DOHH2 (cell line): Measurements from ENCODE around the gene RAB5B.

Experiments
- EZH2phosphoT487 ChIP-seq: fragments of 200-600 bp; sonication (generic); IDR thresholded peaks from 2 replicates; pipeline ENCODE4 v1.6.1; 2017; ENCODE audit warnings: borderline replicate concordance, mild to moderate bottlenecking, antibody characterized with exemption, low read length, moderate library complexity, mixed read lengths
- TF ChIP-seq, protein P1 (sequence below): fragments of 200-600 bp; sonication (generic); IDR thresholded peaks from one replicate; pipeline ENCODE4 v1.5.1; 2014; ENCODE audit warnings: antibody characterized with exemption, mild to moderate bottlenecking, low read depth, low read length; ENCODE audit not compliant: poor library complexity, severe bottlenecking

GRCh38 chr12:55938826-55939501 is 34.9 kb upstream of the RAB5B start:
- TF ChIP-seq, protein P1, sequence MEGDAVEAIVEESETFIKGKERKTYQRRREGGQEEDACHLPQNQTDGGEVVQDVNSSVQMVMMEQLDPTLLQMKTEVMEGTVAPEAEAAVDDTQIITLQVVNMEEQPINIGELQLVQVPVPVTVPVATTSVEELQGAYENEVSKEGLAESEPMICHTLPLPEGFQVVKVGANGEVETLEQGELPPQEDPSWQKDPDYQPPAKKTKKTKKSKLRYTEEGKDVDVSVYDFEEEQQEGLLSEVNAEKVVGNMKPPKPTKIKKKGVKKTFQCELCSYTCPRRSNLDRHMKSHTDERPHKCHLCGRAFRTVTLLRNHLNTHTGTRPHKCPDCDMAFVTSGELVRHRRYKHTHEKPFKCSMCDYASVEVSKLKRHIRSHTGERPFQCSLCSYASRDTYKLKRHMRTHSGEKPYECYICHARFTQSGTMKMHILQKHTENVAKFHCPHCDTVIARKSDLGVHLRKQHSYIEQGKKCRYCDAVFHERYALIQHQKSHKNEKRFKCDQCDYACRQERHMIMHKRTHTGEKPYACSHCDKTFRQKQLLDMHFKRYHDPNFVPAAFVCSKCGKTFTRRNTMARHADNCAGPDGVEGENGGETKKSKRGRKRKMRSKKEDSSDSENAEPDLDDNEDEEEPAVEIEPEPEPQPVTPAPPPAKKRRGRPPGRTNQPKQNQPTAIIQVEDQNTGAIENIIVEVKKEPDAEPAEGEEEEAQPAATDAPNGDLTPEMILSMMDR: no peak
- TF ChIP-seq EZH2phosphoT487: no peak
